Parathyroid adenoma (tissue), 2 donors: Measurements from ENCODE around the gene CAMK1G.

Experiments
- H2AFZ ChIP-seq: fragments of 300-600 bp; sonication (generic); one replicate; pipeline ENCODE4 v1.7.0; 2017; ENCODE audit warnings: antibody characterized with exemption, mild to moderate bottlenecking
- H3K27ac ChIP-seq: fragments of 300-600 bp; sonication (generic); one replicate; pipeline ENCODE4 v1.7.0; 2017
- H3K27me3 ChIP-seq: fragments of 300-600 bp; sonication (generic); one replicate; pipeline ENCODE4 v1.7.0; 2017; ENCODE audit warnings: low read length; ENCODE audit not compliant: control insufficient read depth, insufficient read depth
- H3K36me3 ChIP-seq: fragments of 300-600 bp; sonication (generic); one replicate; pipeline ENCODE4 v1.7.0; 2017; ENCODE audit warnings: low read length; ENCODE audit not compliant: control insufficient read depth, insufficient read depth
- H3K4me1 ChIP-seq: fragments of 300-600 bp; sonication (generic); one replicate; pipeline ENCODE4 v1.7.0; 2017; ENCODE audit warnings: control low read depth
- H3K4me2 ChIP-seq: fragments of 300-600 bp; sonication (generic); one replicate; pipeline ENCODE4 v1.7.0; 2017; ENCODE audit warnings: low read length
- H3K4me3 ChIP-seq: fragments of 300-600 bp; sonication (generic); one replicate; pipeline ENCODE4 v1.7.0; 2017; ENCODE audit warnings: low read depth, low read length
- H3K79me2 ChIP-seq: fragments of 300-600 bp; sonication (generic); one replicate; pipeline ENCODE4 v1.7.0; 2017; ENCODE audit warnings: control low read depth
- H3K9ac ChIP-seq: fragments of 300-600 bp; sonication (generic); one replicate; pipeline ENCODE4 v1.7.0; 2017; ENCODE audit warnings: mild to moderate bottlenecking
- H3K9me3 ChIP-seq: fragments of 300-600 bp; sonication (generic); one replicate; pipeline ENCODE4 v1.7.0; 2017; ENCODE audit warnings: low read length; ENCODE audit not compliant: control insufficient read depth
- TF ChIP-seq, protein P1 (sequence below): fragments of 300-600 bp; sonication (generic); IDR thresholded peaks from one replicate; pipeline ENCODE4 v1.7.0; 2017; ENCODE audit warnings: antibody characterized with exemption, mild to moderate bottlenecking
- donor health status: primary hyperparathyroidism.

The CAMK1G gene

GRCh38 chr1:209539576-209539975, 43.9 kb upstream of the CAMK1G start:
- Histone ChIP-seq H3K36me3 (no peaks in the 10 kb centered on the region), H3K9me3 (no peaks in the 10 kb centered on the region), H3K4me3 (no peak overlapping the region), H2AFZ (no peak overlapping the region), H3K79me2 (no peaks in the 10 kb centered on the region), H3K4me1 (no peaks in the 10 kb centered on the region), H3K9ac (no peak overlapping the region), H3K27me3 (no peaks in the 10 kb centered on the region), H3K27ac (no peak overlapping the region), H3K4me2 (no peak overlapping the region)
- TF ChIP-seq, protein P1, sequence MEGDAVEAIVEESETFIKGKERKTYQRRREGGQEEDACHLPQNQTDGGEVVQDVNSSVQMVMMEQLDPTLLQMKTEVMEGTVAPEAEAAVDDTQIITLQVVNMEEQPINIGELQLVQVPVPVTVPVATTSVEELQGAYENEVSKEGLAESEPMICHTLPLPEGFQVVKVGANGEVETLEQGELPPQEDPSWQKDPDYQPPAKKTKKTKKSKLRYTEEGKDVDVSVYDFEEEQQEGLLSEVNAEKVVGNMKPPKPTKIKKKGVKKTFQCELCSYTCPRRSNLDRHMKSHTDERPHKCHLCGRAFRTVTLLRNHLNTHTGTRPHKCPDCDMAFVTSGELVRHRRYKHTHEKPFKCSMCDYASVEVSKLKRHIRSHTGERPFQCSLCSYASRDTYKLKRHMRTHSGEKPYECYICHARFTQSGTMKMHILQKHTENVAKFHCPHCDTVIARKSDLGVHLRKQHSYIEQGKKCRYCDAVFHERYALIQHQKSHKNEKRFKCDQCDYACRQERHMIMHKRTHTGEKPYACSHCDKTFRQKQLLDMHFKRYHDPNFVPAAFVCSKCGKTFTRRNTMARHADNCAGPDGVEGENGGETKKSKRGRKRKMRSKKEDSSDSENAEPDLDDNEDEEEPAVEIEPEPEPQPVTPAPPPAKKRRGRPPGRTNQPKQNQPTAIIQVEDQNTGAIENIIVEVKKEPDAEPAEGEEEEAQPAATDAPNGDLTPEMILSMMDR: no peak

GRCh38 chr1:209542585-209542984, 40.9 kb upstream of the CAMK1G start:
- Histone ChIP-seq H3K36me3 (no peaks in the 10 kb centered on the region), H3K9me3 (no peaks in the 10 kb centered on the region), H3K9ac (no peak overlapping the region), H2AFZ (no peak overlapping the region), H3K4me2 (no peak overlapping the region), H3K4me1 (no peaks in the 10 kb centered on the region), H3K79me2 (no peaks in the 10 kb centered on the region), H3K27ac (no peak overlapping the region), H3K4me3 (no peak overlapping the region), H3K27me3 (no peaks in the 10 kb centered on the region)
- TF ChIP-seq, protein P1: no peak

- Histone ChIP-seq H3K4me3 (no peak overlapping the region), H3K27ac (no peak overlapping the region), H3K9ac (no peak overlapping the region), H3K79me2 (no peaks in the 10 kb centered on the region), H3K4me1 (no peaks in the 10 kb centered on the region), H3K4me2 (no peak overlapping the region), H3K9me3 (no peaks in the 10 kb centered on the region), H2AFZ (no peak overlapping the region), H3K36me3 (no peaks in the 10 kb centered on the region), H3K27me3 (no peaks in the 10 kb centered on the region)
- TF ChIP-seq, protein P1: no peak
These were observed 39.4 kb upstream of the CAMK1G start for GRCh38 chr1:209544098-209544497.

DNA sequence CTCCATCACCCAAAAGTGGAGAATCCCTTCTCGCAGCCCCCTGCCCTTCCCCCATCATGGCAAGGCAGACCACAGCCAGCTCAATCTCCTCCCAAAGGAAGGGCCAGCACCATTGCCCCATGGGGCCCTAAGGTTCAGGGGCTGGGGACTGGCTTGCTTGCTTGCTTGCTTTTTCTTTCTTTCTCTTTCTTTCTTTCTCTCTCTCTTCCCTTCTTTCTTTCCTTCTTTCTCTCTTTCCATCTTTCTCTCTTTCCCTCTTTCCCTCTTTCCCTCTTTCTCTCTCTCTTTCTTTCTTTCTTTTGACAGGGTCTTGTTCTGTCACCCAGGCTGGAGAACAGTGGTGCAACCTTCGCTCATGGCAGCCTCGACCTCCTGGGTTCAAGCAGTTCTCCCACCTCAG, 38.1 kb upstream of the CAMK1G start:
- no peak overlapping the region for H3K9ac ChIP-seq
- H3K27ac ChIP-seq: no peak overlapping the region
- no peak overlapping the region for H3K4me2 ChIP-seq
- no peaks in the 10 kb centered on the region for H3K79me2 ChIP-seq
- no peak overlapping the region for H3K4me3 ChIP-seq
- TF ChIP-seq, protein P1: no peak
- H3K4me1 ChIP-seq: no peaks in the 10 kb centered on the region
- H3K27me3 ChIP-seq: no peaks in the 10 kb centered on the region
- H3K9me3 ChIP-seq: no peaks in the 10 kb centered on the region
- H2AFZ ChIP-seq: no peak overlapping the region
- no peaks in the 10 kb centered on the region for H3K36me3 ChIP-seq

DNA sequence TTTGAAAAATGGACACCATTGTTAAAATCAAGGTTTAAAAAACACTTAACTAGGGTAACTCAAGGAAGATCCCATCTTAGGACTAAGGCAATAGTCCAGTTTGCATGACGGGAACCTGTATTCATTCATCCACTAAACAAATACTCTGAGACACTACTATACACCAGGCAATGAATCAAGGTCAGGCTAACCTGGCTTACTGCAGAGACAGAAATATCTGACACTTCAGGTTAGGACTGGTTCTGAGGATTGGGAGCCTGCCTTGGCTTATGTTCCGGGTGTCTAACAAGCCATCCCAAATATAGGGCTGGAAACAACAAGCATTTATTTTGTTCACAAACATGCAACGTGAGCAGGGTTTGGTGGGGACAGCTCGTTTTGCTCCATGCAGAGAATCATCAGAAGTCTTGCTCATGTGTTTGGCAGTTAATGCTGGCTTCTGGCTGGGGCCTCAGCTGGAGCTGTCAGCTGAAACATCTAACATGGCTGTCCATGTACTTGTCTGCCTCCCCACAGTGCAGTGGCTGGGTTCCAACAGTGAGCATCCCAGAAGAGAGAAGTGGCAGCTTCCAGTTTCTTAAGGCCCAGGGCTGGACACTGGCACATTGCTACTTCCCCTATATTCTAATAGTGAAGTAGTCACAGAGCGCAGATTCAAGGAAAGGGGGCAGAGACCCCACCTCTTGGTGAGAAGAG, 37.0 kb upstream of the CAMK1G start:
- Histone ChIP-seq H3K36me3 (no peaks in the 10 kb centered on the region), H2AFZ (no peak overlapping the region), H3K4me3 (no peak overlapping the region), H3K9ac (no peak overlapping the region), H3K9me3 (no peaks in the 10 kb centered on the region), H3K27ac (no peak overlapping the region), H3K4me1 (no peaks in the 10 kb centered on the region), H3K4me2 (no peak overlapping the region), H3K27me3 (no peaks in the 10 kb centered on the region), H3K79me2 (no peaks in the 10 kb centered on the region)
- TF ChIP-seq, protein P1: no peak
